Astrocyte (in vitro differentiated cells and primary cell): ENCODE measurements around the gene UNC5C. TPM values are rescaled to one million over a fixed set of nuclear protein-coding genes. Genes with fewer than 3 reads are reported as not detected.

Source experiments
- DNase-seq: peaks from one replicate; pipeline ENCODE4 v3.0.0-alpha.2; 2010; ENCODE audit warnings: low read depth
- FAIRE-seq: peaks from 2 replicates; lab custom pipeline; 2011; peaks lifted over from hg19 to GRCh38; lab: Jason Lieb, UNC
- H2AFZ ChIP-seq: 2 replicates; pipeline ENCODE4 v1.6.0; 2012; ENCODE audit warnings: low read depth, low read length, inconsistent platforms
- H3K27ac ChIP-seq: 2 replicates; pipeline ENCODE4 v1.5.1; 2011; ENCODE audit warnings: low read depth, low read length, inconsistent platforms
- H3K27me3 ChIP-seq: 2 replicates; pipeline ENCODE4 v1.6.0; 2011; ENCODE audit warnings: low read length, inconsistent platforms; ENCODE audit not compliant: insufficient read depth
- H3K36me3 ChIP-seq: 2 replicates; pipeline ENCODE4 v1.5.1; 2011; ENCODE audit warnings: low read length, inconsistent platforms; ENCODE audit not compliant: insufficient read depth
- H3K4me1 ChIP-seq: 2 replicates; pipeline ENCODE4 v1.5.1; 2011; ENCODE audit warnings: low read length, inconsistent platforms; ENCODE audit not compliant: insufficient read depth
- H3K4me2 ChIP-seq: 2 replicates; pipeline ENCODE4 v1.6.0; 2012; ENCODE audit warnings: low read length, inconsistent platforms
- H3K4me3 ChIP-seq: 2 replicates; pipeline ENCODE4 v1.5.1; 2011; ENCODE audit warnings: low read depth, mild to moderate bottlenecking, low read length, inconsistent platforms; ENCODE audit not compliant: insufficient read depth
- H3K79me2 ChIP-seq: 2 replicates; pipeline ENCODE4 v1.6.0; 2012; ENCODE audit warnings: mild to moderate bottlenecking, low read length, inconsistent platforms; ENCODE audit not compliant: insufficient read depth
- H3K9ac ChIP-seq: 2 replicates; pipeline ENCODE4 v1.6.0; 2012; ENCODE audit warnings: mild to moderate bottlenecking, low read length, inconsistent platforms
- H3K9me3 ChIP-seq: 2 replicates; pipeline ENCODE4 v1.5.1; 2012; ENCODE audit warnings: low read depth, mild to moderate bottlenecking, low read length, inconsistent platforms; ENCODE audit not compliant: insufficient read depth
- H4K20me1 ChIP-seq: 2 replicates; pipeline ENCODE4 v1.6.0; 2012; ENCODE audit warnings: low read length, inconsistent platforms; ENCODE audit not compliant: insufficient read depth
- H3K27ac Mint-ChIP-seq: one replicate; pipeline ENCODE4 v1.8.0; 2021; ENCODE audit warnings: mild to moderate bottlenecking, mixed read lengths; ENCODE audit not compliant: unreplicated experiment
- H3K27me3 Mint-ChIP-seq: one replicate; pipeline ENCODE4 v1.8.0; 2021; ENCODE audit warnings: low read depth, mixed read lengths; ENCODE audit not compliant: unreplicated experiment
- H3K36me3 Mint-ChIP-seq: one replicate; pipeline ENCODE4 v1.8.0; 2021; ENCODE audit warnings: low read depth, mixed read lengths; ENCODE audit not compliant: unreplicated experiment
- H3K4me1 Mint-ChIP-seq: one replicate; pipeline ENCODE4 v1.8.0; 2021; ENCODE audit warnings: low read depth, mixed read lengths; ENCODE audit not compliant: unreplicated experiment
- H3K4me3 Mint-ChIP-seq: one replicate; pipeline ENCODE4 v1.8.0; 2021; ENCODE audit warnings: mild to moderate bottlenecking, moderate library complexity, mixed read lengths; ENCODE audit not compliant: unreplicated experiment
- H3K9me3 Mint-ChIP-seq: one replicate; pipeline ENCODE4 v1.8.0; 2021; ENCODE audit warnings: mild to moderate bottlenecking, mixed read lengths; ENCODE audit not compliant: unreplicated experiment
- CTCF ChIP-seq: IDR thresholded peaks from 2 replicates; pipeline ENCODE4 v1.5.1; 2011; ENCODE audit warnings: low read depth, mild to moderate bottlenecking, inconsistent platforms, low read length, moderate library complexity; ENCODE audit not compliant: insufficient read depth
- EZH2 ChIP-seq: IDR thresholded peaks from 2 replicates; pipeline ENCODE4 v1.6.1; 2012; ENCODE audit warnings: mild to moderate bottlenecking, low read length, inconsistent platforms; ENCODE audit not compliant: insufficient read depth
- total RNA-seq: library from RNA; stranded (reverse); gene quantifications from 2 replicates; pipeline ENCODE4 v1.2.1, GENCODE V29; 2021

UNC5C gene
- total RNA-seq, 1 donor from 2014 or later, result 3.1 TPM

- Mint-ChIP-seq H3K9me3 (no peaks in the 10 kb centered on the region), H3K4me3 (no peak overlapping the region), H3K27ac (no peak overlapping the region), H3K4me1 (no peaks in the 10 kb centered on the region), H3K27me3 (no peaks in the 10 kb centered on the region), H3K36me3 (no peaks in the 10 kb centered on the region)
- Histone ChIP-seq H3K79me2 (no peaks in the 10 kb centered on the region), H3K27ac (no peak overlapping the region), H3K4me2 (no peak overlapping the region), H3K36me3 (no peaks in the 10 kb centered on the region), H2AFZ (no peak overlapping the region), H4K20me1 (no peaks in the 10 kb centered on the region), H3K9ac (no peak overlapping the region), H3K4me3 (no peak overlapping the region), H3K4me1 (no peaks in the 10 kb centered on the region), H3K9me3 (no peaks in the 10 kb centered on the region), H3K27me3 (no peaks in the 10 kb centered on the region)
- TF ChIP-seq CTCF, result no peak
- no peak for TF ChIP-seq EZH2
- DNase-seq (no peak), FAIRE-seq (no peak)
Measured at GRCh38 chr4:95225849-95226248, 322.9 kb downstream of the UNC5C start.

- no peak overlapping the region for H3K9ac ChIP-seq
- Mint-ChIP-seq H3K4me3 (no peak overlapping the region), H3K27ac (no peak overlapping the region), H3K9me3 (no peaks in the 10 kb centered on the region), H3K27me3 (no peaks in the 10 kb centered on the region), H3K4me1 (no peaks in the 10 kb centered on the region), H3K36me3 (no peaks in the 10 kb centered on the region)
- H3K27me3 ChIP-seq, result no peaks in the 10 kb centered on the region
- H4K20me1 ChIP-seq, result no peaks in the 10 kb centered on the region
- no peak for DNase-seq
- H3K27ac ChIP-seq, result no peak overlapping the region
- no peak overlapping the region for H3K4me3 ChIP-seq
- H3K4me1 ChIP-seq, result peaks cover 4% of the 10 kb centered on the region
- FAIRE-seq, result no peak
- no peak overlapping the region for H3K4me2 ChIP-seq
- H3K36me3 ChIP-seq, result no peaks in the 10 kb centered on the region
- H3K9me3 ChIP-seq, result no peaks in the 10 kb centered on the region
- TF ChIP-seq EZH2 (no peak), CTCF (no peak)
- H2AFZ ChIP-seq, result no peak overlapping the region
- H3K79me2 ChIP-seq, result no peaks in the 10 kb centered on the region
Measured at GRCh38 chr4:95224402-95224801, 324.4 kb downstream of the UNC5C start.

DNA sequence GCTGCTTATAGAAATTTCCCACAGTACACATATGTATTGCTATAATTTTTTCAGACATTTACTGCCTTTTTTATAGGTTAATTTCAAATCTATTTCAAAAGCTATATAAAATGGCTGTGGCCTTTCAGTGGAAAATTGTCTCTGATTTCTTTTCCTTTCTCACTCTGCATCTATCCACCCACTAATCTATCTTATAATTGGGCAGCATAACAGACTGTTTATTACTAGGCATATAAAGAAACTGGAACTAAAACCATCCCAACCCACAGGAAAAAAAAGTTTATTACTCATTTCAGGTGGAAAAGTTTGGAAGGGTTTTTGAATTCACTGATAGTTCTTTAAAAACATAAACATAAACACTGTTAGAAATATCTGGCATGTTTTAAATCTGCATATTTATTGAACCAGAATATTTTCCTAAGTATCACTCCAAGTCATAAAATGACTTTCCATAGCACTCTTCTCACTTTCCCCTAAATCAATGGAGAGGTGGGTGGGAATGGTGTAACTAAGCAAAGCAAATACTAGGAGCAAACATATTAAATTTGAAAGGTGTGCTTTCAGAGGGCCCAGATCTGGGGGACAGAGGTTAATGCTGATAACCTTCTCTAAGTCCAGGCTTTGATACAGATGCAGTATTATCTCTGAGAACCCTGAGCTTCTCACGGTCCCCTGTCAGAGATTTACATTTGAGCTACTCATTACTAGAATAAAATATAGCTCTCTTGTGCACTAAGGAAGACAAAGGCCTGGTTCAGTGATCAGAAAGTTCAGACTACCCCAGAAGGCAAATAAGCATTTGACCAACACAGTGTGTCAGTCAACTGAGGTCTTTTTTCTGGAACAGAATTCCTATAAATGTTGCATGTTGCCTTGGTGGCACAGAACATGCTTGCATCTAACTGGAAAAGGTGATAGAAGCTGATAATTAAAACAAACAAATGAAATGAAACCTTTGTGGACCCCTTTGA is 328.3 kb downstream of the UNC5C start:
- H2AFZ ChIP-seq, result no peak overlapping the region
- Mint-ChIP-seq H3K36me3 (no peaks in the 10 kb centered on the region), H3K9me3 (no peaks in the 10 kb centered on the region), H3K4me3 (no peak overlapping the region), H3K27ac (no peak overlapping the region), H3K4me1 (peaks cover 9% of the 10 kb centered on the region), H3K27me3 (no peaks in the 10 kb centered on the region)
- H3K9ac ChIP-seq, result no peak overlapping the region
- no peak overlapping the region for H3K4me2 ChIP-seq
- H3K27ac ChIP-seq, result no peak overlapping the region
- TF ChIP-seq EZH2 (no peak), CTCF (no peak)
- peaks cover 10% of the 10 kb centered on the region for H3K4me1 ChIP-seq
- H4K20me1 ChIP-seq, result no peaks in the 10 kb centered on the region
- DNase-seq (no peak), FAIRE-seq (no peak)
- H3K4me3 ChIP-seq, result no peak overlapping the region
- H3K36me3 ChIP-seq, result no peaks in the 10 kb centered on the region
- H3K9me3 ChIP-seq, result no peaks in the 10 kb centered on the region
- H3K79me2 ChIP-seq, result no peaks in the 10 kb centered on the region
- H3K27me3 ChIP-seq, result no peaks in the 10 kb centered on the region
